ENCODE data around the gene TMC1.

DNA sequence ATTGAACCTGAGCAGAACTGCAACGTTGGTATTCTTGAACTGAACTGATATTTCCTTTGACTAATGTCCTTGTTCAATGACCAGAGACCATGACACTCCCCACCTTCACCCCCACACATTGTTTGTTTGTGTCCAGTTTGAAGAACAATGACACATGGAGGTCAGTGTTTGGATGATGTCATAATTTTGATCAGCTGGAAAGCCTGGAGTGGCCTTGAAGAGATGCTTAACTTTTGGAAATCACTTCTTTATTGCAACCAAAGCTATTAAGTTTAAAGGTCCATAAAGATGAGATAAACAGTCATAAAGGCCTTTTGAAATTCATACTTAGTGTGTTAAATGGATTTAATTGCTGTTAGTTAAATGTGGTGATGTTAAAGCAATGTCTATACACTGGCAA is 92.7 kb downstream of the TMC1 start:
- TF ChIP-seq POLR2A (IDR thresholded peaks at IDR 0.05): no peak
- TF ChIP-seq, protein P1, sequence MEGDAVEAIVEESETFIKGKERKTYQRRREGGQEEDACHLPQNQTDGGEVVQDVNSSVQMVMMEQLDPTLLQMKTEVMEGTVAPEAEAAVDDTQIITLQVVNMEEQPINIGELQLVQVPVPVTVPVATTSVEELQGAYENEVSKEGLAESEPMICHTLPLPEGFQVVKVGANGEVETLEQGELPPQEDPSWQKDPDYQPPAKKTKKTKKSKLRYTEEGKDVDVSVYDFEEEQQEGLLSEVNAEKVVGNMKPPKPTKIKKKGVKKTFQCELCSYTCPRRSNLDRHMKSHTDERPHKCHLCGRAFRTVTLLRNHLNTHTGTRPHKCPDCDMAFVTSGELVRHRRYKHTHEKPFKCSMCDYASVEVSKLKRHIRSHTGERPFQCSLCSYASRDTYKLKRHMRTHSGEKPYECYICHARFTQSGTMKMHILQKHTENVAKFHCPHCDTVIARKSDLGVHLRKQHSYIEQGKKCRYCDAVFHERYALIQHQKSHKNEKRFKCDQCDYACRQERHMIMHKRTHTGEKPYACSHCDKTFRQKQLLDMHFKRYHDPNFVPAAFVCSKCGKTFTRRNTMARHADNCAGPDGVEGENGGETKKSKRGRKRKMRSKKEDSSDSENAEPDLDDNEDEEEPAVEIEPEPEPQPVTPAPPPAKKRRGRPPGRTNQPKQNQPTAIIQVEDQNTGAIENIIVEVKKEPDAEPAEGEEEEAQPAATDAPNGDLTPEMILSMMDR (IDR thresholded peaks at IDR 0.05): no peak
